HepG2 (cell line): Measurements from ENCODE around the gene DDHD1. TPM values are rescaled to one million over a fixed set of nuclear protein-coding genes. Genes with fewer than 3 reads are reported as not detected.

Source experiments
- ATAC-seq: fragments of 200-7000 bp; cut with Tn5 transposase; 3 replicates; pipeline ENCODE4 v1.9.1; 2020; ENCODE audit warnings: mild to moderate bottlenecking, moderate library complexity
- BruUV-seq: library from RNA; stranded (reverse); fragments of 400-500 nt; replicated peaks from 2 replicates; lab custom pipeline; 2021; lab: Mats Ljungman, UMichigan
- CTCF ChIA-PET: fragments of 300-600 bp; formaldehyde crosslinking; extraction: SDS; loops from one replicate; lab custom pipeline; 2021; ENCODE audit warnings: low total read pairs, inconsistent platforms, low intra/inter-chr PET ratio; lab: Yijun Ruan, JAX
- POLR2A ChIA-PET: fragments of 350-600 bp; sonication (Branson Sonifier 250); formaldehyde crosslinking; loops from one replicate; lab custom pipeline; 2020; ENCODE audit warnings: antibody characterized with exemption, inconsistent platforms; lab: Yijun Ruan, JAX
- DNase-seq: peaks from one replicate; pipeline ENCODE4 v3.0.0-alpha.2; 2015; ENCODE audit warnings: low spot score
- FAIRE-seq: peaks from 3 replicates; lab custom pipeline; 2011; peaks lifted over from hg19 to GRCh38; lab: Jason Lieb, UNC
- H2AFZ ChIP-seq: one replicate; pipeline ENCODE4 v1.6.1; 2011; ENCODE audit warnings: low read length, inconsistent platforms
- H3K27ac ChIP-seq: fragments of 300-600 bp; 3 replicates; pipeline ENCODE4 v1.8.0; 2011; ENCODE audit warnings: mixed run types, mild to moderate bottlenecking, mixed read lengths, low read length, inconsistent platforms; ENCODE audit not compliant: insufficient read depth; ENCODE audit errors: extremely low read length
- H3K27me3 ChIP-seq, 2 experiments: fragments of 200-600 bp in 1 of 2; 2 replicates in 1 of 2; 3 replicates in 1 of 2; pipeline versions ENCODE4 v1.6.0 to v1.8.0; 2011; ENCODE audit warnings: low read length in 2 of 2, mild to moderate bottlenecking in 2 of 2, moderate library complexity in 2 of 2, inconsistent platforms in 1 of 2; ENCODE audit not compliant: insufficient read depth in 2 of 2, control insufficient read depth in 1 of 2
- H3K36me3 ChIP-seq, 2 experiments: fragments of 200-600 bp in 1 of 2; replicated peaks in 1 of 2; 2 replicates in 1 of 2; 3 replicates in 1 of 2; pipeline versions ENCODE4 v1.5.1 to v1.8.0; 2011; ENCODE audit warnings: low read length in 2 of 2, inconsistent platforms in 1 of 2; ENCODE audit not compliant: insufficient read depth in 2 of 2, control insufficient read depth in 1 of 2
- H3K4me1 ChIP-seq: 2 replicates; pipeline ENCODE4 v1.5.1; 2012; ENCODE audit warnings: low read length, inconsistent platforms; ENCODE audit not compliant: insufficient read depth
- H3K4me2 ChIP-seq: 2 replicates; pipeline ENCODE4 v1.6.0; 2011; ENCODE audit warnings: low read depth, low read length, inconsistent platforms
- H3K4me3 ChIP-seq, 3 experiments: fragments of 200-600 bp in 1 of 3; sonication (generic), shearing (Covaris generic) in 1 of 3; replicated peaks in 1 of 3; 2 replicates each; pipeline ENCODE4 v1.5.1; 2011 to 2016; ENCODE audit warnings: low read length in 3 of 3, inconsistent platforms in 2 of 3, low read depth in 2 of 3, mild to moderate bottlenecking in 2 of 3, control low read depth in 1 of 3, mixed read lengths in 1 of 3; ENCODE audit not compliant: insufficient read depth in 1 of 3
- H3K79me2 ChIP-seq: one replicate; pipeline ENCODE4 v1.6.1; 2011; ENCODE audit warnings: low read length, inconsistent platforms; ENCODE audit not compliant: insufficient read depth
- H3K9ac ChIP-seq: 2 replicates; pipeline ENCODE4 v1.6.0; 2011; ENCODE audit warnings: mild to moderate bottlenecking, low read depth, low read length, inconsistent platforms; ENCODE audit not compliant: insufficient read depth
- H3K9me3 ChIP-seq: 2 replicates; pipeline ENCODE4 v1.5.1; 2012; ENCODE audit warnings: mild to moderate bottlenecking, low read length
- H4K20me1 ChIP-seq: 2 replicates; pipeline ENCODE4 v1.6.0; 2011; ENCODE audit warnings: inconsistent platforms, mild to moderate bottlenecking, low read length, moderate library complexity; ENCODE audit not compliant: insufficient read depth
- AGO2 ChIP-seq: fragments of 200-400 bp; formaldehyde crosslinking; optimal IDR thresholded peaks from 2 replicates; pipeline ENCODE3; 2017; ENCODE audit warnings: mild to moderate bottlenecking, low read depth, low read length, moderate library complexity
- HMGA1 ChIP-seq: sonication (generic); formaldehyde crosslinking; conservative IDR thresholded peaks from 2 replicates; pipeline ENCODE4 v1.4.0; 2020; ENCODE audit warnings: missing genetic modification reagents
- HOXA7 ChIP-seq: sonication (generic); formaldehyde crosslinking; IDR thresholded peaks from 2 replicates; pipeline ENCODE4 v1.8.1; 2022; ENCODE audit warnings: mild to moderate bottlenecking, missing genetic modification reagents, moderate library complexity
- KAT7 ChIP-seq: IDR thresholded peaks from 2 replicates; pipeline ENCODE4 v1.6.1; 2018; ENCODE audit warnings: borderline replicate concordance, missing compliant biosample characterization
- NFE2L1 ChIP-seq: sonication (generic); formaldehyde crosslinking; IDR thresholded peaks from 2 replicates; pipeline ENCODE4 v1.4.0; 2020; ENCODE audit warnings: missing genetic modification reagents, mild to moderate bottlenecking, borderline replicate concordance
- ZNF639 ChIP-seq: conservative IDR thresholded peaks from 2 replicates; pipeline ENCODE4 v1.6.1; 2018; ENCODE audit warnings: missing genetic modification reagents
- ZNF703 ChIP-seq: sonication (generic); formaldehyde crosslinking; IDR thresholded peaks from 2 replicates; pipeline ENCODE4 v1.5.1; 2020; ENCODE audit warnings: missing genetic modification reagents, mild to moderate bottlenecking, moderate library complexity, borderline replicate concordance
- ZNF720 ChIP-seq: sonication (generic); formaldehyde crosslinking; IDR thresholded peaks from 2 replicates; pipeline ENCODE4 v1.4.0; 2020; ENCODE audit warnings: missing genetic modification reagents
- WGBS: methylation state at CpG from one replicate; pipeline ENCODE4 v1.1.6; 2017; ENCODE audit warnings: low lambda C conversion rate; 5-methylcytosine and 5-hydroxymethylcytosine counted together
- in situ Hi-C: cut with HindIII; loops from 2 replicates; pipeline ENCODE4 v1.10.0; 2017; ENCODE audit warnings: low pct_unique_long_range_greater_than_20kb; ENCODE audit not compliant: extremely low pct_ligation_motif_present
- intact Hi-C: fragments of 100-400 bp; cut with micrococcal nuclease; formaldehyde crosslinking; loops from one replicate; pipeline ENCODE4 v1.10.0; 2022; ENCODE audit not compliant: unreplicated experiment
- polyA plus RNA-seq, 8 experiments: library from polyadenylated mRNA; depleted of rRNA in 3 of 8; stranded (reverse) in 7 of 8; unstranded in 1 of 8; fragments of >200 nt; fragmentation: Illumina TruSeq in 4 of 8; extraction: Trizol in 4 of 8; gene quantifications; 2 replicates each; pipeline versions ENCODE4 v1.2.1 to v1.2.3, GENCODE V29; 2011 to 2016; ENCODE audit warnings: low read depth in 4 of 8, missing spikeins in 1 of 8, mixed read lengths in 1 of 8; ENCODE audit not compliant: insufficient read depth in 1 of 8
- total RNA-seq, 5 experiments: library from RNA; depleted of rRNA; stranded (reverse); fragments of >200 nt; fragmentation: Illumina TruSeq; extraction: Trizol; gene quantifications; 2 replicates each; pipeline ENCODE4 v1.2.3, GENCODE V29; 2016; ENCODE audit warnings: low read depth in 1 of 5

Gene DDHD1
- total and polyA plus RNA-seq, 2 of the 13 experiments (the other 11 are each of a cell fraction or from before 2014, with no cell fraction given), result 4.6 to 8.3 TPM

GRCh38 chr14:53047307-53048069, 105.6 kb downstream of the DDHD1 start:
- H3K36me3 ChIP-seq, result no peaks in the 10 kb centered on the region
- WGBS, result 91% methylated on average over 5 of the region's 5 CpGs
- no TSS peak for BruUV-seq
- no peaks in the 10 kb centered on the region for H3K27me3 ChIP-seq
- intact Hi-C loops (no loop called here), in situ Hi-C loops (no loop called here)
- ChIA-PET POLR2A (no interaction called here), CTCF (no interaction called here)
- H3K9me3 ChIP-seq, result no peaks in the 10 kb centered on the region
- no peak for ATAC-seq
- no peak overlapping the region for H3K9ac ChIP-seq
- no peak overlapping the region for H2AFZ ChIP-seq
- H3K4me3 ChIP-seq, result no peak overlapping the region
- H3K4me2 ChIP-seq, result no peak overlapping the region
- TF ChIP-seq HOXA7 (no peak), NFE2L1 (CRISPR knock-in tag) (no peak), ZNF703 (CRISPR knock-in tag) (no peak), AGO2 (no peak), KAT7 (CRISPR knock-in tag) (no peak), ZNF720 (no peak), HMGA1 (no peak), ZNF639 (CRISPR knock-in tag) (no peak)
- TF ChIP-seq, all 625 proteins: peak for 0
- H3K27ac ChIP-seq, result no peak overlapping the region
- DNase-seq, result no peak
- H3K4me1 ChIP-seq, result no peaks in the 10 kb centered on the region
- no peak for FAIRE-seq
- H4K20me1 ChIP-seq, result no peaks in the 10 kb centered on the region
- no peaks in the 10 kb centered on the region for H3K79me2 ChIP-seq
